ENCODE measurements around the gene CIAO2A. TPM values are rescaled to one million over a fixed set of nuclear protein-coding genes. Genes with fewer than 3 reads are reported as not detected.

Gene CIAO2A
- total and polyA plus RNA-seq, 2 donors (not counting 3 experiments of a cell fraction or from before 2014, with no cell fraction given): 37.1 to 55.3 TPM

- Histone ChIP-seq H3K27me3 (ENCODE audit: control insufficient read depth in 2 of 2, insufficient read depth in 2 of 2, low read length in 2 of 2) (no peaks in the 10 kb centered on the region), H3K79me2 (ENCODE audit: control insufficient read depth, insufficient read depth, low read length) (no peaks in the 10 kb centered on the region), H3K36me3 (ENCODE audit: control insufficient read depth in 2 of 2, extremely low read depth in 1 of 2, insufficient read depth in 2 of 2, low read length in 2 of 2) (no peaks in the 10 kb centered on the region), H3K4me3 (replicated peaks in 1 of 3; ENCODE audit: insufficient read depth in 1 of 3, low read depth in 1 of 3, low read length in 3 of 3) (no peak overlapping the region), H3K27ac (ENCODE audit: insufficient read depth, low read depth, low read length) (no peak overlapping the region), H4K20me1 (replicated peaks; ENCODE audit: control insufficient read depth, extremely low read depth, insufficient read depth, low read length) (no peaks in the 10 kb centered on the region), H3K4me1 (ENCODE audit: control insufficient read depth, extremely low read depth, insufficient read depth, low read length) (peaks cover 17% of the 10 kb centered on the region), H2AFZ (ENCODE audit: low read depth, low read length) (no peak overlapping the region), H3K9me3 (replicated peaks; ENCODE audit: control insufficient read depth, insufficient read depth, low read length) (no peaks in the 10 kb centered on the region), H3K4me2 (ENCODE audit: insufficient read depth, low read length) (no peak overlapping the region), H3K9me1 (replicated peaks; ENCODE audit: control insufficient read depth, extremely low read depth, insufficient read depth, low read length) (no peaks in the 10 kb centered on the region), H3K9ac (replicated peaks; ENCODE audit: extremely low read depth, insufficient read depth, low read length) (no peak overlapping the region)
- TF ChIP-seq, protein P1, sequence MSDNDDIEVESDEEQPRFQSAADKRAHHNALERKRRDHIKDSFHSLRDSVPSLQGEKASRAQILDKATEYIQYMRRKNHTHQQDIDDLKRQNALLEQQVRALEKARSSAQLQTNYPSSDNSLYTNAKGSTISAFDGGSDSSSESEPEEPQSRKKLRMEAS (IDR thresholded peaks at IDR 0.05; ENCODE audit: insufficient read depth, insufficient read length): no peak
- TF ChIP-seq, protein P2, sequence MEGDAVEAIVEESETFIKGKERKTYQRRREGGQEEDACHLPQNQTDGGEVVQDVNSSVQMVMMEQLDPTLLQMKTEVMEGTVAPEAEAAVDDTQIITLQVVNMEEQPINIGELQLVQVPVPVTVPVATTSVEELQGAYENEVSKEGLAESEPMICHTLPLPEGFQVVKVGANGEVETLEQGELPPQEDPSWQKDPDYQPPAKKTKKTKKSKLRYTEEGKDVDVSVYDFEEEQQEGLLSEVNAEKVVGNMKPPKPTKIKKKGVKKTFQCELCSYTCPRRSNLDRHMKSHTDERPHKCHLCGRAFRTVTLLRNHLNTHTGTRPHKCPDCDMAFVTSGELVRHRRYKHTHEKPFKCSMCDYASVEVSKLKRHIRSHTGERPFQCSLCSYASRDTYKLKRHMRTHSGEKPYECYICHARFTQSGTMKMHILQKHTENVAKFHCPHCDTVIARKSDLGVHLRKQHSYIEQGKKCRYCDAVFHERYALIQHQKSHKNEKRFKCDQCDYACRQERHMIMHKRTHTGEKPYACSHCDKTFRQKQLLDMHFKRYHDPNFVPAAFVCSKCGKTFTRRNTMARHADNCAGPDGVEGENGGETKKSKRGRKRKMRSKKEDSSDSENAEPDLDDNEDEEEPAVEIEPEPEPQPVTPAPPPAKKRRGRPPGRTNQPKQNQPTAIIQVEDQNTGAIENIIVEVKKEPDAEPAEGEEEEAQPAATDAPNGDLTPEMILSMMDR (IDR thresholded peaks at IDR 0.05; ENCODE audit: extremely low read depth in 1 of 2, insufficient read depth in 1 of 2, low read depth in 1 of 2, low read length in 2 of 2): peak; percentile 63 to 81
- TF ChIP-seq EZH2 (IDR thresholded peaks at IDR 0.05; ENCODE audit: borderline replicate concordance, low read depth, low read length, severe bottlenecking): no peak
- FAIRE-seq: peak; percentile 89
- POLR2A ChIA-PET: no interaction called here
- dilution Hi-C loops (cut with MboI; ENCODE audit: extremely low pct_ligation_motif_present, low sequenced_read_pairs): no loop called here
- no TSS peak for BruUV-seq (replicated peaks)
- peak; percentile 64 for DNase-seq (ENCODE audit: low read depth, low spot score)
- intact Hi-C loops (cut with micrococcal nuclease): loop anchor here (1.0 to 2.0 kb wide), 5 partner anchors 176 to 601 kb away; no protein-coding TSS in a partner anchor
- CTCF ChIA-PET: interaction anchor here (0.6 to 6.9 kb wide), 32 partner anchors 15 to 772 kb away, joined by 3 to 180 read pairs (median 4); partner anchors contain the start of gene DAPK2
These were observed 26.0 kb downstream of the CIAO2A start for GRCh38 chr15:64067564-64068030.

DNA sequence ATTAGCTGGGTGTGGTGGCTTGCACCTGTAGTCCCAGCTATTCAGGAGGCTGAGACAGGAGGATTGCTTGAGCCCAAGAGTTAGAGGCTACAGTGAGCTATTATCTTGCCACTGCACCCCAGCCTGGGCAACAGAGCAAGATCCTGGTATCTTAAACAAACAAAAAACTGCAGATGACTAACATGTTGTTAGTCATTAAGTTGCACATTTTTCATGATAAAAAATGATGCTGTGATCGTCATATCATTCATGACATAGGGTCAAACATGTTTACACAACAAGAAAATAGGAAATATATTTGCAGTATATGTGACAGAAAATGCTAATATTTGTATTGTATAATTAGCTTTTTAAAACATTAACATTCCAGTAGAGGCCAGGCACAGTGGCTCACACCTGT lies 27.2 kb downstream of the CIAO2A start:
- intact Hi-C loops (cut with micrococcal nuclease): loop anchor here (2.0 kb wide), 1 partner anchor 600 kb away; no protein-coding TSS in a partner anchor
- FAIRE-seq: no peak
- TF ChIP-seq JUN (IDR thresholded peaks at IDR 0.05; ENCODE audit: borderline replicate concordance, insufficient read depth, insufficient read length, low read depth) (no peak), MYC (IDR thresholded peaks at IDR 0.05; ENCODE audit: low read depth, low read length) (no peak), GATA2 (IDR thresholded peaks at IDR 0.05; ENCODE audit: insufficient read depth, insufficient read length, low read depth, low read length) (no peak), FOS (IDR thresholded peaks at IDR 0.05; ENCODE audit: borderline replicate concordance, insufficient read depth, low read length) (no peak)
- TF ChIP-seq, protein P1 (IDR thresholded peaks at IDR 0.05; ENCODE audit: insufficient read depth, insufficient read length): no peak

More for the DNA sequence above, 27.2 kb downstream of the CIAO2A start:
- H3K27ac ChIP-seq (ENCODE audit: insufficient read depth, low read depth, low read length): no peak overlapping the region
- dilution Hi-C loops (cut with MboI; ENCODE audit: extremely low pct_ligation_motif_present, low sequenced_read_pairs): no loop called here
- ChIA-PET CTCF (interaction anchor here (1.0 to 6.9 kb wide), 11 partner anchors 16 to 600 kb away, joined by 3 to 180 read pairs (median 5); no protein-coding TSS in a partner anchor), POLR2A (no interaction called here)
- no TSS peak for BruUV-seq (replicated peaks)
- no peaks in the 10 kb centered on the region for H3K36me3 ChIP-seq (ENCODE audit: control insufficient read depth in 2 of 2, extremely low read depth in 1 of 2, insufficient read depth in 2 of 2, low read length in 2 of 2)
- no peak for DNase-seq (ENCODE audit: low read depth, low spot score)
- no peaks in the 10 kb centered on the region for H3K79me2 ChIP-seq (ENCODE audit: control insufficient read depth, insufficient read depth, low read length)
- no peak overlapping the region for H2AFZ ChIP-seq (ENCODE audit: low read depth, low read length)
- peaks cover 7% of the 10 kb centered on the region for H3K4me1 ChIP-seq (ENCODE audit: control insufficient read depth, extremely low read depth, insufficient read depth, low read length)
- H3K27me3 ChIP-seq (ENCODE audit: control insufficient read depth in 2 of 2, insufficient read depth in 2 of 2, low read length in 2 of 2): no peaks in the 10 kb centered on the region
- no peaks in the 10 kb centered on the region for H4K20me1 ChIP-seq (replicated peaks; ENCODE audit: control insufficient read depth, extremely low read depth, insufficient read depth, low read length)
- H3K9me1 ChIP-seq (replicated peaks; ENCODE audit: control insufficient read depth, extremely low read depth, insufficient read depth, low read length): no peaks in the 10 kb centered on the region
- H3K4me3 ChIP-seq (replicated peaks in 1 of 3; ENCODE audit: insufficient read depth in 1 of 3, low read depth in 1 of 3, low read length in 3 of 3): no peak overlapping the region
- no peak overlapping the region for H3K4me2 ChIP-seq (ENCODE audit: insufficient read depth, low read length)
- H3K9ac ChIP-seq (replicated peaks; ENCODE audit: extremely low read depth, insufficient read depth, low read length): no peak overlapping the region
- no peaks in the 10 kb centered on the region for H3K9me3 ChIP-seq (replicated peaks; ENCODE audit: control insufficient read depth, insufficient read depth, low read length)
